GM12878 (cell line): ENCODE data around the gene GRIN2A. TPM values are rescaled to one million over a fixed set of nuclear protein-coding genes. Genes with fewer than 3 reads are reported as not detected.

Source experiments
- ATAC-seq: fragments of 200-7000 bp; cut with Tn5 transposase; 3 replicates; pipeline ENCODE4 v1.9.1; 2020; ENCODE audit warnings: mild to moderate bottlenecking, moderate library complexity
- BruUV-seq: library from RNA; stranded (reverse); fragments of 400-500 nt; replicated peaks from 2 replicates; lab custom pipeline; 2021; lab: Mats Ljungman, UMichigan
- CTCF ChIA-PET: fragments of 300-600 bp; sonication (Branson Sonifier 250); formaldehyde crosslinking; extraction: SDS; loops from one replicate; lab custom pipeline; 2021; ENCODE audit warnings: inconsistent platforms; lab: Yijun Ruan, JAX
- POLR2A ChIA-PET: fragments of 350-600 bp; formaldehyde crosslinking; extraction: SDS; loops from one replicate; lab custom pipeline; 2021; ENCODE audit warnings: inconsistent platforms; lab: Charles Lee
- RAD21 ChIA-PET: fragments of 300-600 bp; sonication (Branson Sonifier 250); formaldehyde crosslinking; loops from one replicate; lab custom pipeline; 2023; ENCODE audit warnings: antibody characterized with exemption; ENCODE audit not compliant: unreplicated experiment; lab: Charles Lee
- SMC1A ChIA-PET: fragments of 300-600 bp; sonication (Branson Sonifier 250); formaldehyde crosslinking; loops from one replicate; lab custom pipeline; 2023; ENCODE audit not compliant: unreplicated experiment, uncharacterized antibody; lab: Charles Lee
- DNase-seq: peaks from one replicate; pipeline ENCODE4 v3.0.0-alpha.2; 2011; ENCODE audit warnings: low read depth, low spot score
- FAIRE-seq: peaks from 3 replicates; lab custom pipeline; 2011; peaks lifted over from hg19 to GRCh38; lab: Jason Lieb, UNC
- H2AFZ ChIP-seq: 2 replicates; pipeline ENCODE4 v1.6.0; 2011; ENCODE audit warnings: low read depth, low read length, control low read depth; ENCODE audit not compliant: control insufficient read depth
- H3K27ac ChIP-seq: 2 replicates; pipeline ENCODE4 v1.5.1; 2011; ENCODE audit warnings: control low read depth; ENCODE audit not compliant: control insufficient read depth, insufficient read depth
- H3K27me3 ChIP-seq, 2 experiments: replicated peaks in 1 of 2; 2 replicates each; pipeline versions ENCODE4 v1.6.0 to v1.6.1; 2011; ENCODE audit warnings: low read length in 1 of 2; ENCODE audit not compliant: control insufficient read depth in 2 of 2, insufficient read depth in 2 of 2
- H3K36me3 ChIP-seq, 2 experiments: 2 replicates each; pipeline ENCODE4 v1.5.1; 2011; ENCODE audit warnings: low read length in 1 of 2; ENCODE audit not compliant: control insufficient read depth in 2 of 2, insufficient read depth in 2 of 2
- H3K4me1 ChIP-seq: 2 replicates; pipeline ENCODE4 v1.6.1; 2011; ENCODE audit warnings: mild to moderate bottlenecking, low read length, moderate library complexity, mixed read lengths; ENCODE audit not compliant: control insufficient read depth, insufficient read depth
- H3K4me2 ChIP-seq: 2 replicates; pipeline ENCODE4 v1.6.0; 2011; ENCODE audit warnings: control low read depth; ENCODE audit not compliant: control insufficient read depth, insufficient read depth
- H3K4me3 ChIP-seq: fragments of 200-600 bp; sonication (generic); 2 replicates; pipeline ENCODE4 v1.5.1; 2016
- H3K79me2 ChIP-seq: 2 replicates; pipeline ENCODE4 v1.6.0; 2011; ENCODE audit warnings: low read length; ENCODE audit not compliant: control insufficient read depth, insufficient read depth
- H3K9ac ChIP-seq: 2 replicates; pipeline ENCODE4 v1.8.0; 2011; ENCODE audit warnings: low read length, control low read depth, mixed read lengths; ENCODE audit not compliant: control insufficient read depth, insufficient read depth
- H3K9me3 ChIP-seq: replicated peaks from 3 replicates; pipeline ENCODE4 v1.5.1; 2011; ENCODE audit warnings: mild to moderate bottlenecking, low read length; ENCODE audit not compliant: control insufficient read depth, insufficient read depth
- H4K20me1 ChIP-seq: 2 replicates; pipeline ENCODE4 v1.6.0; 2011; ENCODE audit not compliant: control insufficient read depth, insufficient read depth
- BCL11A ChIP-seq: IDR thresholded peaks from 2 replicates; pipeline ENCODE4 v1.6.1; 2011; ENCODE audit warnings: low read depth, low read length
- CBX3 ChIP-seq: fragments of 200-600 bp; sonication (generic); IDR thresholded peaks from 2 replicates; pipeline ENCODE4 v1.6.1; 2016; ENCODE audit warnings: low read depth, borderline replicate concordance
- CHD4 ChIP-seq: fragments of 200-600 bp; sonication (generic); IDR thresholded peaks from 2 replicates; pipeline ENCODE4 v1.6.1; 2016; ENCODE audit warnings: mild to moderate bottlenecking
- EED ChIP-seq: sonication (generic); IDR thresholded peaks from 2 replicates; pipeline ENCODE4 v1.6.1; 2016; ENCODE audit warnings: antibody characterized with exemption, low read depth
- PML ChIP-seq: IDR thresholded peaks from 2 replicates; pipeline ENCODE4 v1.6.1; 2012; ENCODE audit warnings: low read length, inconsistent platforms
- POLR2AphosphoS2 ChIP-seq: IDR thresholded peaks from 2 replicates; pipeline ENCODE4 v1.6.1; 2011; ENCODE audit warnings: low read depth, mild to moderate bottlenecking, low read length, improper control_type of control experiment, moderate library complexity
- PRDM15 ChIP-seq: fragments of 450-650 bp; formaldehyde crosslinking; IDR thresholded peaks from 2 replicates; pipeline ENCODE4 v1.4.0; 2020; ENCODE audit warnings: mild to moderate bottlenecking, moderate library complexity
- RAD21 ChIP-seq: IDR thresholded peaks from 2 replicates; pipeline ENCODE4 v1.6.1; 2011; ENCODE audit warnings: mild to moderate bottlenecking, low read depth, low read length, moderate library complexity; ENCODE audit not compliant: insufficient read depth
- SIN3A ChIP-seq: IDR thresholded peaks from 2 replicates; pipeline ENCODE4 v1.6.1; 2012; ENCODE audit warnings: low read depth, low read length, improper control_type of control experiment
- SMAD1 ChIP-seq: fragments of 450-650 bp; IDR thresholded peaks from 2 replicates; pipeline ENCODE4 v1.6.1; 2018; ENCODE audit warnings: mild to moderate bottlenecking, low read depth; ENCODE audit not compliant: partially characterized antibody
- TCF12 ChIP-seq: IDR thresholded peaks from 2 replicates; pipeline ENCODE4 v1.6.1; 2011; ENCODE audit warnings: low read depth, mild to moderate bottlenecking, low read length
- TCF7 ChIP-seq: IDR thresholded peaks from 2 replicates; pipeline ENCODE4 v1.6.1; 2014; ENCODE audit warnings: antibody characterized with exemption, borderline replicate concordance
- ZNF622 ChIP-seq: fragments of 450-650 bp; IDR thresholded peaks from 2 replicates; pipeline ENCODE4 v1.6.1; 2017; ENCODE audit warnings: mild to moderate bottlenecking, inconsistent platforms
- WGBS: methylation state at CpG from one replicate; pipeline ENCODE4 v1.1.6; 2016; ENCODE audit warnings: low lambda C conversion rate; ENCODE audit not compliant: insufficient replicate concordance, insufficient coverage; ENCODE audit errors: missing lambda C conversion rate; 5-methylcytosine and 5-hydroxymethylcytosine counted together
- in situ Hi-C: fragments of 300-500 bp; cut with MboI; formaldehyde crosslinking; loops from 9 replicates; pipeline ENCODE4 v1.14.3; 2018; ENCODE audit warnings: mixed read lengths
- intact Hi-C: fragments of 100-400 bp; cut with micrococcal nuclease; formaldehyde crosslinking; loops from one replicate; pipeline ENCODE4 v1.14.2; 2022; ENCODE audit not compliant: unreplicated experiment
- polyA plus RNA-seq, 11 experiments: library from polyadenylated mRNA; depleted of rRNA in 4 of 11; unstranded in 6 of 11; stranded (reverse) in 5 of 11; fragments of >200 nt; fragmentation: Nextera tagmentation in 4 of 11; fragmentation: Illumina TruSeq in 1 of 11; extraction: Ambion mirVana in 4 of 11; extraction: Trizol in 1 of 11; gene quantifications; 1 replicate in 1 of 11; 2 replicates in 10 of 11; pipeline versions ENCODE4 v1.2.1 to v1.2.3, GENCODE V29; 2011 to 2016; ENCODE audit warnings: inconsistent platforms in 2 of 11, missing spikeins in 2 of 11, low read depth in 1 of 11
- total RNA-seq, 4 experiments: library from RNA; depleted of rRNA in 3 of 4; stranded (reverse); fragments of >200 nt in 3 of 4; fragmentation: Illumina TruSeq in 1 of 4; extraction: Trizol in 1 of 4; gene quantifications; 2 replicates each; pipeline versions ENCODE4 v1.2.1 to v1.2.3, GENCODE V29; 2013 to 2021
- TF ChIP-seq, protein P1 (sequence below): fragments of 450-650 bp; IDR thresholded peaks from 2 replicates; pipeline ENCODE4 v1.6.1; 2017; ENCODE audit warnings: mild to moderate bottlenecking, moderate library complexity
- TF ChIP-seq, protein P2 (sequence below): IDR thresholded peaks from 2 replicates; pipeline ENCODE4 v1.6.1; 2012; ENCODE audit warnings: mild to moderate bottlenecking, low read depth, low read length

Gene GRIN2A
- total and polyA plus RNA-seq, 10 of the 15 experiments (the other 5 are each of a cell fraction or from before 2014, with no cell fraction given), result 2.4 to 13.3 (median 7.3) TPM

DNA sequence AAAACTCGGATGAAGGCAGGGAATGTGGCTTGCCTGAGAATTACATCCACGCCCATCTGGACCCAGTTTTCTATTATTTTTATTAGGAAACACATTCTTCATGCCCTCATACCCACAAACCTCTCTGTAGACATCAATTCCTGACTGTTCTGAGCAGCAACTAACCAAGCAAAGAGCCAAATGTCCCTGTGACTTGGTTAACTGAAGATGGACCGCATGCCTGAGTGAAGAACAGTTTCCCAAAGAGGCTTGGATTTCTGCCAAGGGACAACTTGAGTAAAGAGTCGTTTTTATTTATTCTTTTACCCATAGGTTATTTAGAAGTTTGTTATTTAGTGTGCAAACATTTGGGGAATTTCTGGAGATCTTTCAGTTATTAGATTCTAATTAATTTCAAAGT, 259.8 kb downstream of the GRIN2A start:
- Histone ChIP-seq H4K20me1 (no peaks in the 10 kb centered on the region), H3K36me3 (no peaks in the 10 kb centered on the region), H3K79me2 (no peaks in the 10 kb centered on the region), H3K4me1 (peaks cover 5% of the 10 kb centered on the region; the same call in 1 of the 2 replicates), H3K4me2 (no peak overlapping the region), H3K27ac (no peak overlapping the region), H3K27me3 (no peaks in the 10 kb centered on the region), H3K9me3 (no peaks in the 10 kb centered on the region), H3K9ac (no peak overlapping the region), H2AFZ (no peak overlapping the region), H3K4me3 (no peak overlapping the region)
- DNase-seq (no peak), FAIRE-seq (no peak), ATAC-seq (no peak)
- RAD21 ChIA-PET, result no interaction called here
- BruUV-seq, result no TSS peak
- POLR2A ChIA-PET, result no interaction called here
- intact Hi-C loops (no loop called here), in situ Hi-C loops (no loop called here)
- CTCF ChIA-PET, result no interaction called here
- WGBS, result 0% methylated on average over 4 of the region's 4 CpGs
- SMC1A ChIA-PET, result interaction anchor here (0.6 to 0.7 kb wide), 2 partner anchors 13 to 114 kb away, joined by 3 to 5 read pairs; no protein-coding TSS in a partner anchor
- TF ChIP-seq ZNF622, result no peak
- no peak for TF ChIP-seq SIN3A
- TF ChIP-seq SMAD1, result no peak
- no peak for TF ChIP-seq PRDM15 (CRISPR knock-in tag)
- TF ChIP-seq, protein P1, sequence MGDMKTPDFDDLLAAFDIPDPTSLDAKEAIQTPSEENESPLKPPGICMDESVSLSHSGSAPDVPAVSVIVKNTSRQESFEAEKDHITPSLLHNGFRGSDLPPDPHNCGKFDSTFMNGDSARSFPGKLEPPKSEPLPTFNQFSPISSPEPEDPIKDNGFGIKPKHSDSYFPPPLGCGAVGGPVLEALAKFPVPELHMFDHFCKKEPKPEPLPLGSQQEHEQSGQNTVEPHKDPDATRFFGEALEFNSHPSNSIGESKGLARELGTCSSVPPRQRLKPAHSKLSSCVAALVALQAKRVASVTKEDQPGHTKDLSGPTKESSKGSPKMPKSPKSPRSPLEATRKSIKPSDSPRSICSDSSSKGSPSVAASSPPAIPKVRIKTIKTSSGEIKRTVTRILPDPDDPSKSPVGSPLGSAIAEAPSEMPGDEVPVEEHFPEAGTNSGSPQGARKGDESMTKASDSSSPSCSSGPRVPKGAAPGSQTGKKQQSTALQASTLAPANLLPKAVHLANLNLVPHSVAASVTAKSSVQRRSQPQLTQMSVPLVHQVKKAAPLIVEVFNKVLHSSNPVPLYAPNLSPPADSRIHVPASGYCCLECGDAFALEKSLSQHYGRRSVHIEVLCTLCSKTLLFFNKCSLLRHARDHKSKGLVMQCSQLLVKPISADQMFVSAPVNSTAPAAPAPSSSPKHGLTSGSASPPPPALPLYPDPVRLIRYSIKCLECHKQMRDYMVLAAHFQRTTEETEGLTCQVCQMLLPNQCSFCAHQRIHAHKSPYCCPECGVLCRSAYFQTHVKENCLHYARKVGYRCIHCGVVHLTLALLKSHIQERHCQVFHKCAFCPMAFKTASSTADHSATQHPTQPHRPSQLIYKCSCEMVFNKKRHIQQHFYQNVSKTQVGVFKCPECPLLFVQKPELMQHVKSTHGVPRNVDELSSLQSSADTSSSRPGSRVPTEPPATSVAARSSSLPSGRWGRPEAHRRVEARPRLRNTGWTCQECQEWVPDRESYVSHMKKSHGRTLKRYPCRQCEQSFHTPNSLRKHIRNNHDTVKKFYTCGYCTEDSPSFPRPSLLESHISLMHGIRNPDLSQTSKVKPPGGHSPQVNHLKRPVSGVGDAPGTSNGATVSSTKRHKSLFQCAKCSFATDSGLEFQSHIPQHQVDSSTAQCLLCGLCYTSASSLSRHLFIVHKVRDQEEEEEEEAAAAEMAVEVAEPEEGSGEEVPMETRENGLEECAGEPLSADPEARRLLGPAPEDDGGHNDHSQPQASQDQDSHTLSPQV, result no peak
- no peak for TF ChIP-seq TCF12
- no peak for TF ChIP-seq EED
- no peak for TF ChIP-seq PML
- no peak for TF ChIP-seq CHD4
- TF ChIP-seq BCL11A, result no peak
- TF ChIP-seq, protein P2, sequence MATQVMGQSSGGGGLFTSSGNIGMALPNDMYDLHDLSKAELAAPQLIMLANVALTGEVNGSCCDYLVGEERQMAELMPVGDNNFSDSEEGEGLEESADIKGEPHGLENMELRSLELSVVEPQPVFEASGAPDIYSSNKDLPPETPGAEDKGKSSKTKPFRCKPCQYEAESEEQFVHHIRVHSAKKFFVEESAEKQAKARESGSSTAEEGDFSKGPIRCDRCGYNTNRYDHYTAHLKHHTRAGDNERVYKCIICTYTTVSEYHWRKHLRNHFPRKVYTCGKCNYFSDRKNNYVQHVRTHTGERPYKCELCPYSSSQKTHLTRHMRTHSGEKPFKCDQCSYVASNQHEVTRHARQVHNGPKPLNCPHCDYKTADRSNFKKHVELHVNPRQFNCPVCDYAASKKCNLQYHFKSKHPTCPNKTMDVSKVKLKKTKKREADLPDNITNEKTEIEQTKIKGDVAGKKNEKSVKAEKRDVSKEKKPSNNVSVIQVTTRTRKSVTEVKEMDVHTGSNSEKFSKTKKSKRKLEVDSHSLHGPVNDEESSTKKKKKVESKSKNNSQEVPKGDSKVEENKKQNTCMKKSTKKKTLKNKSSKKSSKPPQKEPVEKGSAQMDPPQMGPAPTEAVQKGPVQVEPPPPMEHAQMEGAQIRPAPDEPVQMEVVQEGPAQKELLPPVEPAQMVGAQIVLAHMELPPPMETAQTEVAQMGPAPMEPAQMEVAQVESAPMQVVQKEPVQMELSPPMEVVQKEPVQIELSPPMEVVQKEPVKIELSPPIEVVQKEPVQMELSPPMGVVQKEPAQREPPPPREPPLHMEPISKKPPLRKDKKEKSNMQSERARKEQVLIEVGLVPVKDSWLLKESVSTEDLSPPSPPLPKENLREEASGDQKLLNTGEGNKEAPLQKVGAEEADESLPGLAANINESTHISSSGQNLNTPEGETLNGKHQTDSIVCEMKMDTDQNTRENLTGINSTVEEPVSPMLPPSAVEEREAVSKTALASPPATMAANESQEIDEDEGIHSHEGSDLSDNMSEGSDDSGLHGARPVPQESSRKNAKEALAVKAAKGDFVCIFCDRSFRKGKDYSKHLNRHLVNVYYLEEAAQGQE, result no peak
- no peak for TF ChIP-seq RAD21
- no peak for TF ChIP-seq TCF7
- no peak for TF ChIP-seq CBX3
- no peak for TF ChIP-seq POLR2AphosphoS2
